GM18505 (cell line): ENCODE data around the gene ITSN1.

Experiments used
- ATAC-seq: cut with Tn5 transposase; IDR thresholded peaks from one replicate; pipeline ENCODE4 v1.9.1; 2021; ENCODE audit not compliant: unreplicated experiment
- POLR2A ChIP-seq: IDR thresholded peaks from 4 replicates; pipeline ENCODE4 v1.6.1; 2011; ENCODE audit warnings: borderline replicate concordance; ENCODE audit not compliant: insufficient read depth, insufficient read length; ENCODE audit errors: extremely low read depth

ITSN1 gene

DNA sequence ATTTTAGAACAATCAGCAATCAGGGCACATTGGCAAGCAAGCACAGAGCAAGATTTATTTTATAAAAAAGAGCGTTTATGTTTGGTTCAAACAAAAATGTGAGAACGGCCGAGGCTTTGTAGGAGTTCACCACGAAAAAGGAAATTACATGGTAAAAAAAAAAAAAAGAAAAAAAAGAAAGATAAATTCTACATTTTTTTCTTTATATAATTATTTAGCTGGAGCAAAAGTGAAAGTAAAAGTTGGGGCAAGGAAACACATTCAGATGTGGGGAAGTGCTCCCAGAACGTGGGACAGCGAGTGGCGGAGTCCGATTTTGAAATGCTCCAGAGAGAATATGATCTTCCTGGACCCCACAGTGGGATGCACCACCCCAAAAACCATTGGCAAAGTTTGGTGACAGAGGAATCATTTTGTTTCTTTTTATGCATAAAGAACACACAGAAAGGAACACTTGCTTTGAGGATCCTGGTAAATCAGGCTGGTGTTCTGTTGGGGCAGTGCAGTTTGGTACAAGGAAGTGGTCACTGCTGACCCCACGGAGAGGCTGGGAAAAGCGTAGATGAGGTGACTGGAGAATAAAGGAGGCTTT, 289.6 kb downstream of the ITSN1 start:
- ATAC-seq: no peak
- TF ChIP-seq POLR2A: peak; percentile 18

DNA sequence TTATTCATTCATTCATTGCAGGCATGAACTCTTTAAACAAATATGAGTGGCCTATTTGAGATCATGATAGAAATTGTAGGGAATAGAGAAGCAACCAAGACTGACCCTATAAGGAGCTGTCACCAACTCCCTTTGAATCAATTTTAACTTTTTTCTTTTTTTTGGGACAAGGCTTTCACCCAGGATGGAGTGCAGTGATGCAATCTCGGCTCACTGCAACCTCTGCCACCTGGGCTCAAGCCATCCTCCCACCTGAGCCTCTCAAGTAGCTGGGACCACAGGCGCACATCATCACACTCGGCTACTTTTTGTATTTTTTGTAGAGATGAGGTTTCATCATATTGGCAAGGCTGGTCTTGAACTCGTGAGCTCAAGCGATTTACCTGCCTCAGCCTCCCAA, 290.4 kb downstream of the ITSN1 start:
- no peak for TF ChIP-seq POLR2A
- no peak for ATAC-seq

DNA sequence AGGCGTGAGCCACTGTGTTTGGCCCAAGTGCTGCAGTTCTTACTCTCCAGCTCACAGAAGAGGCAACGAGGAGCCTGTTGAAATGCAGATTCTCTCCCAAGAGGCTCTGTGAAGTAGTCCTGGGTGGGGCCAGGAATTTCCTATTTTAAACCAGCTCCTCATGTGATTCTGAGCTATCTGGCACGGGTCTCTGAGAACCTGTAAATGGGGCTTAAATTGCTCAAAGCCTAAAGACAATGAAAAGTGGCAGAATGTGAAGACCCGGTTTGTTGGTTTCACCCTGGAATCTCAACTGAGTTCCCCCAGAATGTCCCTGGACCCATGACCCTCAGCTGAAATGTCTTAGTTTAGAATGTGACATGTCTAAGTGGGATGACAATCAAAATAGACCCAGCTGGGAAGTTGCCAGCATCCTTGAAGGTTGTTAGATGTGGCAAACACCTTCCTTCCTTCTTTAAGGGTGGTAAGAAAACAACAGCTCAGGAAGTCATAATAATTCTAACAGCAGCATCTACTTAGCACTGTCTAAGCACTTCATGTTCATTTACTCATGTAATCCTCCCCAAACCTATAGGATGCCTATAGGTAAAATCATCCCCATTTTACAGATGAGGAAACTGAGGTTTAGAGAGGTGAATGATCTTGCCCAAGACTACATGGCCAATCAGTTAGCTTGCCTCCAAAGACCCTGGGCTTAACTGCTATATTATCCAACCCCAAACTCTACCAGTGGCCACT, 294.2 kb downstream of the ITSN1 start:
- TF ChIP-seq POLR2A: no peak
- no peak for ATAC-seq

GRCh38 chr21:33937146-33937545, 294.8 kb downstream of the ITSN1 start:
- TF ChIP-seq POLR2A: no peak
- no peak for ATAC-seq

GRCh38 chr21:33937931-33938339, 295.6 kb downstream of the ITSN1 start:
- no peak for ATAC-seq

GRCh38 chr21:33938381-33938780, 296.1 kb downstream of the ITSN1 start:
- TF ChIP-seq POLR2A: no peak

More at GRCh38 chr21:33937931-33938339, 295.6 kb downstream of the ITSN1 start:
- TF ChIP-seq POLR2A: no peak

DNA sequence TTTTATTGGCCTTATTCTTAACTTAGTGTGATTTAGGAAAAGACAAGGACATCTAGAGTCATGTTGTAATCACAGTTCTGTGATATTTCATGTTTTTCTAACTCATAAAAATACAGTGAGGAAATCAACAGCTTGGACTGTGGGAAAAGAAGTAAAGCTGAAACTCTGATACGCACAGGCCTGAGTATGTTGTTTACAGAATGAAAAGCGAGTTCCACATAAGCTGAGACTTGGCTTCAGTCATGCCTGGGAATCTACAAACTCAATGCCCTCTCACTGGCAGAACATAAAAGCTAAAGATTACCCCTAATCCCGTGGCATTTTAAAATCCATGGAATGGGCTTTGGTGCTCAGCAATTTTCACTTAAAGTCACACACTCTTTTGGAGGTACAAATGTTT, 296.9 kb downstream of the ITSN1 start:
- TF ChIP-seq POLR2A: no peak
- no peak for ATAC-seq

More at GRCh38 chr21:33938381-33938780, 296.1 kb downstream of the ITSN1 start:
- ATAC-seq: no peak

DNA sequence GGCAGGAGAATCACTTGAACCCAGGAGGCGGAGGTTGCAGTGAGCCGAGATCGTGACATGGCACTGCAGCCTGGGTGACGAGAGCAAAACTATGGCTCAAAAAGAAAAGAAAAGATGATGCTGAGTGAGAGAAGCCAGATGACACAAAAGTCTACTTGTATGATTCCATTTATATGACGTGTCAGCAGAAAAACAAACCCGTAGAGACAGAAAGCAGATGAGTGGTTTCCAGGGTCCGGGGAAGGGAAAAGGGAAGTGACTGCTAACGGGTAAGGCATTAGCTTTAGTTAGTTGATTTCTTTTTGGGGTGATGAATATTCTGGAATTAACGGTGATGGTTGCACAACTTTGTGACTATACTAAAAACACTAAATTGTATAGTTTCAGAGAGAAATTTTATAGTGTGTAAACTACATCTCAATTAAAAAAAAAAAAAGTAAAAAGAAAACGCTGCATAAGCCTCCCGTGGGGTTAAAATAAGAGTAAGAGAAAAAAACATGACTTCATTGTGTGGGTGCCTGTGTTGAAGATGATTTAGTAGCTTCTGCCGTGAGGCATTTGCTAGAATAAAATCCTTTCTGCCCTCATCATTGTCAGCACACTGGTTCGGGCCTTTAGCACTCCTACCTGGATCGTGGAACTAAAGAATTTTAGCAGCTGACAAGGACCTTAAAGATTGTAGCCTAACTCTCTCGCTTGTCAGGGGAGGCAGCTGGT, 298.0 kb downstream of the ITSN1 start:
- ATAC-seq: no peak

GRCh38 chr21:33940881-33941245, 298.6 kb downstream of the ITSN1 start:
- ATAC-seq: no peak

More for the DNA sequence above, 298.0 kb downstream of the ITSN1 start:
- TF ChIP-seq POLR2A: no peak

DNA sequence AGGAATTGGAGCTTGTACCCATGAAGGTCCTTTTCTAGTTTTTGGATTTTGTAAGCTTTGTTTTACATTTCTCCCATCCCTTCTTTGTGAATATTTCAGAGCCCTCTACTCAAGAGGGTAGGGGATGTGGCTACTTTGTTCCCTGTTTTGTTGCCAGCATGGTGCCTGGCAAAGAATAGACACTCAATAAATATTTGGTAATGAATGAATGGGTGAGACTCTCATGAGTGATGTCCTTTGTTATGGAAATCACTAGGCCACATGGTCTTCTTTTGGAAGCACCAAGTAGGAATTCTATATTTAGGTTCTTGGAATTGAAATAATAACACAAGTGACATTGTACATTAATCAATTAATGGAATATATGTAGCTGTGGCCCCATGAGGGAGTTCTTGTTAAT, 300.1 kb downstream of the ITSN1 start:
- ATAC-seq: no peak
- no peak for TF ChIP-seq POLR2A

More at GRCh38 chr21:33940881-33941245, 298.6 kb downstream of the ITSN1 start:
- TF ChIP-seq POLR2A: no peak

GRCh38 chr21:33943293-33943692, 301.0 kb downstream of the ITSN1 start:
- no peak for ATAC-seq
- TF ChIP-seq POLR2A: no peak

GRCh38 chr21:33944185-33944763, 302.0 kb downstream of the ITSN1 start:
- ATAC-seq: no peak
- TF ChIP-seq POLR2A: no peak

DNA sequence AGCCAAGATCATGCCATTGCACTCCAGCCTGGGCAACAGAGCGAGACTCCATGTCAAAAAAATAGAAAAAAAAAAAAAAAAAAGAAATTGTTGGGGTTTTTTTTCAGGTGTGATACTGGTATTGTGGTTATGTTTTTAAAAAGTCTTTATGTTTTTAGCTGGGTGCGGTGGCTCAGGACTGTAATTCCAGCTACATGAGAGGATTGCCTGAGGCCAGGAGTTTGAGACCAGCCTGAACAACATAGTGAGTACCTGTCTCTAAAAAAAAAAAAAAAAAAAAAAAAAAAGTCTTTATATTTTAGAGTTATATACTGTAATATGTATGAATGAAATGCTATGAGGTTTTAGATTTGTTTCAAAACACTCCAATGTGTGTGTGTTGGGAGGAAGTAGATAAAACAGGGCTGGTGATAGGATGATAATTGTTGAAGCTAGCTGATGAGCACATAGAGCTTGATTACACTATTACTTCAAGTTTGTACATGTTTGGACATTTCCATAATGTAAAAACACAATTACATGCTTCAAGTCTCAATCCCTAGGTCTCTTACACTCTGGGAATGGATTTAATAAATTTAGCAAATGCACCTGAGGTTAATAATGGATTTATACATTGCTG, 303.5 kb downstream of the ITSN1 start:
- TF ChIP-seq POLR2A: no peak
- no peak for ATAC-seq

DNA sequence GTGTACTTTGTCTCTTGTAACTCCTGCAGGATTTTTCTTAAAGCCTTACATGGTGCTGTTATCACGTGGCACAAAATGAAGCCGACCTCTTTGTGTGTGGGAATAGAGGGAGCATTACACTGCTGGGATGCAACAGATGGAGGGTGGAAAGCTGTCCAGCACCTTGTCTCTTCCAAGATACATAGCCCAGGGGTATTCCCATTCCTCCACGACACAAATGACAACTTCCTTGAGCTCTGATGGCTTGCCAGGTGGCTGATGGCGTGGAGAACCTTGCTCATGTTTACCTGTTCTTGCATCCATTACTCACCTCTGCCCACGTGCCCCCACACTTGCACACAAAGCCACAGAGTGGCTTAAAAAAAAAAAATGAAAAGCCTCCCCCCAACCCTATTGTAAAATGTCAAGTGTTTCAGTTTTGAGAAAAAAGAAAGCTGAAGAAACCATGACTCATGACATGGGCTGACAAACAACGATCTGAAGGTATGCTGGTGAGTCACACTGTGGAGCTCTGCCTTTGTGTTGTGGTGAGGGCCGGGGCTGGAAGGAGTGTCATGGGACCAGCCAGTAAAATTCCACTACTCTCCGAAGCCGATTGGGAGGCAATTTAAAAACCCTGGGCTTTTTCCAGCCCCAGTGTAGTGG, 305.3 kb downstream of the ITSN1 start:
- peak; percentile 54 for ATAC-seq
- no peak for TF ChIP-seq POLR2A
